GM12878 (cell line): ENCODE measurements around the gene CRYL1. TPM values are rescaled to one million over a fixed set of nuclear protein-coding genes. Genes with fewer than 3 reads are reported as not detected.
A peak's percentile ranks its signal among the peaks of the same experiment; 100 is the strongest.

Experiments
- BACH1 ChIP-seq: fragments of 450-650 bp; IDR thresholded peaks from 2 replicates; pipeline ENCODE4 v1.6.1; 2017; ENCODE audit warnings: mild to moderate bottlenecking, borderline replicate concordance
- CREM ChIP-seq: IDR thresholded peaks from 2 replicates; pipeline ENCODE4 v1.6.1; 2014; ENCODE audit warnings: antibody characterized with exemption, low read depth
- CUX1 ChIP-seq: IDR thresholded peaks from 2 replicates; pipeline ENCODE4 v1.6.1; 2012; ENCODE audit warnings: improper control_type of control experiment, low read depth, low read length; ENCODE audit not compliant: insufficient replicate concordance
- E2F8 ChIP-seq: fragments of 450-650 bp; IDR thresholded peaks from 2 replicates; pipeline ENCODE4 v1.6.1; 2018; ENCODE audit warnings: mild to moderate bottlenecking, low read depth, moderate library complexity; ENCODE audit not compliant: partially characterized antibody
- EP300 ChIP-seq, 2 experiments: fragments of 150-350 bp in 1 of 2; IDR thresholded peaks; 2 replicates each; pipeline ENCODE4 v1.6.1; 2011 to 2012; ENCODE audit warnings: low read depth in 2 of 2, low read length in 2 of 2, borderline replicate concordance in 1 of 2, improper control_type of control experiment in 1 of 2, inconsistent platforms in 1 of 2; ENCODE audit not compliant: control insufficient read depth in 1 of 2
- FOXM1 ChIP-seq: IDR thresholded peaks from 2 replicates; pipeline ENCODE4 v1.6.1; 2012; ENCODE audit warnings: low read depth, mild to moderate bottlenecking, inconsistent platforms, low read length, moderate library complexity
- HDAC6 ChIP-seq: fragments of 200-600 bp; sonication (generic); IDR thresholded peaks from one replicate; pipeline ENCODE4 v1.8.0; 2017; ENCODE audit warnings: antibody characterized with exemption; ENCODE audit not compliant: unreplicated experiment
- IRF4 ChIP-seq: IDR thresholded peaks from 2 replicates; pipeline ENCODE4 v1.6.1; 2011; ENCODE audit warnings: low read depth, low read length
- LARP7 ChIP-seq: fragments of 450-650 bp; IDR thresholded peaks from 2 replicates; pipeline ENCODE4 v1.6.1; 2017; ENCODE audit warnings: mild to moderate bottlenecking
- NR2C1 ChIP-seq: fragments of 450-650 bp; IDR thresholded peaks from 2 replicates; pipeline ENCODE4 v1.6.1; 2017; ENCODE audit warnings: antibody characterized with exemption, mild to moderate bottlenecking, moderate library complexity
- PAX5 ChIP-seq: IDR thresholded peaks from 2 replicates; pipeline ENCODE4 v1.6.1; 2011; ENCODE audit warnings: low read depth, low read length, borderline replicate concordance
- PAX8 ChIP-seq: fragments of 450-650 bp; IDR thresholded peaks from 2 replicates; pipeline ENCODE4 v1.6.1; 2017; ENCODE audit warnings: mild to moderate bottlenecking, moderate library complexity
- RAD21 ChIP-seq: IDR thresholded peaks from 2 replicates; pipeline ENCODE4 v1.6.1; 2011; ENCODE audit warnings: mild to moderate bottlenecking, low read depth, low read length, moderate library complexity; ENCODE audit not compliant: insufficient read depth
- RB1 ChIP-seq: fragments of 450-650 bp; formaldehyde crosslinking; IDR thresholded peaks from 2 replicates; pipeline ENCODE4 v1.6.1; 2017; ENCODE audit warnings: mild to moderate bottlenecking, borderline replicate concordance
- TARDBP ChIP-seq: IDR thresholded peaks from 2 replicates; pipeline ENCODE4 v1.6.1; 2016; ENCODE audit warnings: borderline replicate concordance
- TCF12 ChIP-seq: IDR thresholded peaks from 2 replicates; pipeline ENCODE4 v1.6.1; 2011; ENCODE audit warnings: low read depth, mild to moderate bottlenecking, low read length
- YY1 ChIP-seq: IDR thresholded peaks from 2 replicates; pipeline ENCODE4 v1.6.1; 2011; ENCODE audit warnings: low read depth, mild to moderate bottlenecking, low read length
- ZBTB40 ChIP-seq: fragments of 450-650 bp; IDR thresholded peaks from 2 replicates; pipeline ENCODE4 v1.6.1; 2016; ENCODE audit warnings: mild to moderate bottlenecking, moderate library complexity, borderline replicate concordance
- ZNF207 ChIP-seq: fragments of 450-650 bp; IDR thresholded peaks from 2 replicates; pipeline ENCODE4 v1.6.1; 2014; ENCODE audit warnings: antibody characterized with exemption, mild to moderate bottlenecking, borderline replicate concordance
- polyA plus RNA-seq, 11 experiments: library from polyadenylated mRNA; depleted of rRNA in 4 of 11; unstranded in 6 of 11; stranded (reverse) in 5 of 11; fragments of >200 nt; fragmentation: Nextera tagmentation in 4 of 11; fragmentation: Illumina TruSeq in 1 of 11; extraction: Ambion mirVana in 4 of 11; extraction: Trizol in 1 of 11; gene quantifications; 1 replicate in 1 of 11; 2 replicates in 10 of 11; pipeline versions ENCODE4 v1.2.1 to v1.2.3, GENCODE V29; 2011 to 2016; ENCODE audit warnings: inconsistent platforms in 2 of 11, missing spikeins in 2 of 11, low read depth in 1 of 11
- total RNA-seq, 4 experiments: library from RNA; depleted of rRNA in 3 of 4; stranded (reverse); fragments of >200 nt in 3 of 4; fragmentation: Illumina TruSeq in 1 of 4; extraction: Trizol in 1 of 4; gene quantifications; 2 replicates each; pipeline versions ENCODE4 v1.2.1 to v1.2.3, GENCODE V29; 2013 to 2021

Gene CRYL1
- total and polyA plus RNA-seq, 10 of the 15 experiments (the other 5 are each of a cell fraction or from before 2014, with no cell fraction given) = 5.5 to 36.7 (median 12.2) TPM

- no peak for TF ChIP-seq NR2C1
- no peak for TF ChIP-seq LARP7
- TF ChIP-seq TARDBP = no peak
- TF ChIP-seq PAX8 = no peak
- peak; percentile 93 for TF ChIP-seq IRF4
- no peak for TF ChIP-seq HDAC6
- TF ChIP-seq FOXM1 = 0 out of 2 replicates have a peak, but pooled peaks have one; percentile 31
- peak; percentile 67; the same call in 1 of the 2 replicates for TF ChIP-seq BACH1
- no peak for TF ChIP-seq ZBTB40
- TF ChIP-seq YY1 = 0 out of 2 replicates have a peak, but pooled peaks have one; percentile 49
- peak; percentile 94 for TF ChIP-seq CUX1
- 0 out of 4 replicates have a peak, but pooled peaks of 1 of the 2 experiments have one; percentile 22 for TF ChIP-seq EP300 (IDR thresholded peaks at IDR 0.05; ENCODE audit: borderline replicate concordance in 1 of 2, control insufficient read depth in 1 of 2, low read depth in 2 of 2, low read length in 2 of 2)
- 0 out of 2 replicates have a peak, but pooled peaks have one; percentile 12 for TF ChIP-seq CREM
- TF ChIP-seq RAD21 = no peak
- peak; percentile 91; the same call in 1 of the 2 replicates for TF ChIP-seq RB1
- TF ChIP-seq E2F8 = no peak
- TF ChIP-seq PAX5 = peak; percentile 60; the same call in 1 of the 2 replicates
- peak; percentile 89 for TF ChIP-seq TCF12
- 0 out of 2 replicates have a peak, but pooled peaks have one; percentile 28 for TF ChIP-seq ZNF207
Observed at GRCh38 chr13:20528452-20528851, 2.8 kb upstream of the CRYL1 start (continued).
